Progenitor cell of endocrine pancreas (in vitro differentiated cells): Measurements from ENCODE around the gene CAPN3. TPM values are rescaled to one million over a fixed set of nuclear protein-coding genes. Genes with fewer than 3 reads are reported as not detected.

Source experiments
- DNase-seq: peaks from one replicate; pipeline ENCODE4 v3.0.0; 2021; ENCODE audit warnings: low spot score; ENCODE audit not compliant: unreplicated experiment
- H3K27ac Mint-ChIP-seq: 2 replicates; pipeline ENCODE4 v1.8.0; 2021; ENCODE audit warnings: mild to moderate bottlenecking, moderate library complexity, mixed read lengths
- H3K27me3 Mint-ChIP-seq: 2 replicates; pipeline ENCODE4 v1.8.0; 2021; ENCODE audit warnings: mixed read lengths
- H3K36me3 Mint-ChIP-seq: 2 replicates; pipeline ENCODE4 v1.8.0; 2022; ENCODE audit warnings: mixed read lengths; ENCODE audit not compliant: insufficient read depth
- H3K4me1 Mint-ChIP-seq: 2 replicates; pipeline ENCODE4 v1.8.0; 2021; ENCODE audit warnings: low read depth, mixed read lengths
- H3K4me3 Mint-ChIP-seq: 2 replicates; pipeline ENCODE4 v1.8.0; 2021; ENCODE audit warnings: low read depth, mild to moderate bottlenecking, moderate library complexity, mixed read lengths
- H3K9me3 Mint-ChIP-seq: 2 replicates; pipeline ENCODE4 v1.8.0; 2021; ENCODE audit warnings: low read depth, mixed read lengths
- total RNA-seq: library from RNA; stranded (reverse); gene quantifications from 2 replicates; pipeline ENCODE4 v1.2.1, GENCODE V29; 2021
- TF ChIP-seq, protein P1 (sequence below): fragments of 200-600 bp; sonication (generic); IDR thresholded peaks from one replicate; pipeline ENCODE4 v1.5.0; 2021; ENCODE audit warnings: antibody characterized with exemption, mild to moderate bottlenecking; ENCODE audit not compliant: unreplicated experiment

CAPN3 gene
- total RNA-seq, 1 donor from 2014 or later = 3.7 TPM

DNA sequence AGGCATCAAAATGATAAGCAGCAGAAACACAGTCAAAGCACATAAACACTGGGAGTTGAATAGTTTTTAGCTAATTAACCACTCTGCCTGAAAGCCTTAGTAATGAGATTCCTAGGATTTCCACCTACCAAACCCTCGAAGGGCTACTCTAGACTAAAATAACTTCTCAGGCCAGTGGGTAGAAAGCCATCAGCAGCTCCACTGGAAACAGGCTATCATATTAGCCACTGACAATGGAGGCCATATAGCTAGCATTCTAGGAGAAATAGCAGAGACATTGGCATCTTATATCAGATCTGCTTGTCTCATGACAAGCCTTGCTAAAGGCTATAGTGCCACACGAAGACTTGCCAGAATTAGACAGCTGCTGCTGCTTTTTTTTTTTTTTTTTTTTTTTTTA, 4.5 kb upstream of the CAPN3 start:
- Mint-ChIP-seq H3K9me3 (no peaks in the 10 kb centered on the region), H3K27me3 (no peaks in the 10 kb centered on the region), H3K4me3 (no peak overlapping the region), H3K27ac (no peak overlapping the region), H3K4me1 (no peaks in the 10 kb centered on the region), H3K36me3 (peaks cover 2% of the 10 kb centered on the region)
- TF ChIP-seq, protein P1, sequence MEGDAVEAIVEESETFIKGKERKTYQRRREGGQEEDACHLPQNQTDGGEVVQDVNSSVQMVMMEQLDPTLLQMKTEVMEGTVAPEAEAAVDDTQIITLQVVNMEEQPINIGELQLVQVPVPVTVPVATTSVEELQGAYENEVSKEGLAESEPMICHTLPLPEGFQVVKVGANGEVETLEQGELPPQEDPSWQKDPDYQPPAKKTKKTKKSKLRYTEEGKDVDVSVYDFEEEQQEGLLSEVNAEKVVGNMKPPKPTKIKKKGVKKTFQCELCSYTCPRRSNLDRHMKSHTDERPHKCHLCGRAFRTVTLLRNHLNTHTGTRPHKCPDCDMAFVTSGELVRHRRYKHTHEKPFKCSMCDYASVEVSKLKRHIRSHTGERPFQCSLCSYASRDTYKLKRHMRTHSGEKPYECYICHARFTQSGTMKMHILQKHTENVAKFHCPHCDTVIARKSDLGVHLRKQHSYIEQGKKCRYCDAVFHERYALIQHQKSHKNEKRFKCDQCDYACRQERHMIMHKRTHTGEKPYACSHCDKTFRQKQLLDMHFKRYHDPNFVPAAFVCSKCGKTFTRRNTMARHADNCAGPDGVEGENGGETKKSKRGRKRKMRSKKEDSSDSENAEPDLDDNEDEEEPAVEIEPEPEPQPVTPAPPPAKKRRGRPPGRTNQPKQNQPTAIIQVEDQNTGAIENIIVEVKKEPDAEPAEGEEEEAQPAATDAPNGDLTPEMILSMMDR = no peak
- DNase-seq = no peak

DNA sequence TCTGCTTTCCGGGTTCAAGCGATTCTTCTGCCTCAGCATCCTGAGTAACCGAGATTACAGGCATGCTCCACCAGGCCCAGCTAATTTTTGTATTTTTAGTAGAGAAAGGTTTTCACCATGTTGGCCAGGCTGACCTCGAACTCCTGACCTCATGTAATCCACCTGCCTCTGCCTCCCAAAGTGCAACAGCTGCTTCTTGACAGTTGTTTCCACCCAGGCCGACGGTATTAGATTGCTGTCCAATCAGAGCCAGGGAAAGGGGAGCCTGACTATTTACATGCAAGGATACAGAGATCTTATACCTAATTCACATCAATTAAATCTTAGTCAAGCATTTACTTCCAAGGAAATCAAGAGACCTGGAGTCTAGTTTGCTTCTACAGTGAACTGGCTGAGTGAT, 4.0 kb upstream of the CAPN3 start:
- H3K4me1 Mint-ChIP-seq = no peaks in the 10 kb centered on the region
- H3K27me3 Mint-ChIP-seq = no peaks in the 10 kb centered on the region
- H3K27ac Mint-ChIP-seq = no peak overlapping the region
- H3K4me3 Mint-ChIP-seq = no peak overlapping the region
- TF ChIP-seq, protein P1 = no peak
- H3K36me3 Mint-ChIP-seq = peaks cover 2% of the 10 kb centered on the region
- DNase-seq = no peak
- no peaks in the 10 kb centered on the region for H3K9me3 Mint-ChIP-seq

DNA sequence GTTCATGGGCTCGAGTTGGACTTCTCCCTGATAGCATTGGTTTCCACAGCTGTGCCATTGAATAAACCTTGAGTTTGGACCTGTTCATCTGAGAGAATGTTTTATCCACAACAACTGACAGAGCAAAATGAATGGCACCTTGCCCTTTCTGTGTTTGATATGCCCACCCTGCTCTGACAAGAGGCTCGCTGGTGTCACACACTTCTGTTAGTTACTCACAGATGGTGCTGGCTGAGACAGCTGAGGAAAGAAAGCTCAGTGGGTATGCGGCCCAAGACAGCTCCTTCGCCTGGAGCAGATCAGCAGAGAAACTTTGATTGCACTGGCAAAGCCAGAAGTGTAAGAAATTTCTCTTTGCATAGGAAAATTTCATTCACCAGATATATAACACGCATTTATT, 2.5 kb upstream of the CAPN3 start:
- Mint-ChIP-seq H3K27me3 (no peaks in the 10 kb centered on the region), H3K9me3 (no peaks in the 10 kb centered on the region), H3K4me1 (no peaks in the 10 kb centered on the region), H3K27ac (no peak overlapping the region), H3K36me3 (peaks cover 2% of the 10 kb centered on the region), H3K4me3 (no peak overlapping the region)
- TF ChIP-seq, protein P1 = no peak
- no peak for DNase-seq

DNA sequence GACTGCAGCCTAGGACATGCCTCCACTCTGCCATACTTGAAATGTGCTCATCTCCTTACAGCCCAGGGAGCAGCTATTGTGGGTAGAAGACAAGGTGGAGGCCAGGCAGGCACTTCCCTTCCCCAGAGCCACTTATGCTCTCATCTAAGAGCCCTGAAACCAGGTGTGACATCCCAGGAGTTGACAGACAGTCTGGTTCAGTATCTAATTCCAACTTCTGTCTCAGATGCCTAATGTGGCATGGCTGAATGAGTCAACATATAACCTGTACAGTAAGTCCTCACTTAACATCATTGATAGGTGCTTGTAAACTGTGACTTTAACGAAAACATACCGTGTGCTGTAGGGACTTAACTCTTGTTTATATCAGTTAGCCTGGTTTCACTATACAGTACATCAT, 1.2 kb upstream of the CAPN3 start:
- H3K9me3 Mint-ChIP-seq = no peaks in the 10 kb centered on the region
- H3K27ac Mint-ChIP-seq = no peak overlapping the region
- no peaks in the 10 kb centered on the region for H3K4me1 Mint-ChIP-seq
- no peaks in the 10 kb centered on the region for H3K36me3 Mint-ChIP-seq
- TF ChIP-seq, protein P1 = no peak
- no peak overlapping the region for H3K4me3 Mint-ChIP-seq
- H3K27me3 Mint-ChIP-seq = no peaks in the 10 kb centered on the region
- no peak for DNase-seq

DNA sequence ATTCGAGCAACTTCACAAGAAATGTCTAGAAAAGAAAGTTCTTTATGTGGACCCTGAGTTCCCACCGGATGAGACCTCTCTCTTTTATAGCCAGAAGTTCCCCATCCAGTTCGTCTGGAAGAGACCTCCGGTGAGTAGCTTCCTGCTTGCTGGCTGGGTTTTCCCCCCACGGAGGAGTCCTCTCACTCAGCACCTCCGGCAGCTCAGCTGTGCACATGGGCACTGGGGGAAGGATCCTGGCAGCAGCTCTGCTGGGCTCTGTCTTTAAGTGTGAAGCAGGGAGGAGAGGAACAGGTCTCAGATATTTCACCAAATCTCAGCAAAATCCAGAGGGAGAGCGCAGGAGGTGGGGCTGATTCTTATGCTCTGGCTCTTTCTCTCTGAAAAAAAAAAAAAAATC, 684 bp downstream of the CAPN3 start:
- no peaks in the 10 kb centered on the region for H3K4me1 Mint-ChIP-seq
- no peaks in the 10 kb centered on the region for H3K27me3 Mint-ChIP-seq
- TF ChIP-seq, protein P1 = no peak
- no peaks in the 10 kb centered on the region for H3K36me3 Mint-ChIP-seq
- H3K9me3 Mint-ChIP-seq = no peaks in the 10 kb centered on the region
- H3K27ac Mint-ChIP-seq = no peak overlapping the region
- DNase-seq = no peak
- no peak overlapping the region for H3K4me3 Mint-ChIP-seq
